ENCODE measurements around the gene MYO9B.

DNA sequence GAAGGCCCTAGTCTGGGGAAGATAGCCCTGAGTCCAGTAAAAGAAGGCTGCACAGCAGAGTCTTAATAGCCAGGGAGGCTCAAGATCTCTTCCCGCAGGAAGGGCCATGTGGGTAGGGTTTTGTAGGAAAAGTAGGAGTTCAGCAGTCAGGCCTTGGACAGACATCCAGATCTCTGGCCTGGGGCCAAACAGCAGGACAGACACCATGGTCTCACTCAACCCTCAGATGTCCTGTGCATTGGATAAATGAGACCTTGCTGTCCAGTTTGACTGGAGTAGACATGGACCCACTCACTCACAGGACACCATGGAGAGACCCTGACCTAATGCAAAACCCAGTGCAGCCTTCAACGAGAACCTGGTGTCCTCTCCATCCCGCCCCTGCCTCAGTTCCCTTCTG lies 154.3 kb downstream of the MYO9B start:
- TF ChIP-seq CTCF (IDR thresholded peaks at IDR 0.05) (no peak), EP300 (IDR thresholded peaks at IDR 0.05) (no peak)

All from sigmoid colon (tissue), 4 donors.